Iris pigment epithelial cell (primary cell): ENCODE measurements around the gene PRKCI.
A peak's percentile ranks its signal among the peaks of the same experiment; 100 is the strongest.
"Not testable (repeated sequence)": the region's sequence is repeated elsewhere in the genome, so short reads cannot be mapped to it uniquely, and the experiment has no call there.

Experiments
- DNase-seq: peaks from one replicate; pipeline ENCODE4 v3.0.0-alpha.2; 2011; ENCODE audit warnings: low read depth

Gene PRKCI

DNA sequence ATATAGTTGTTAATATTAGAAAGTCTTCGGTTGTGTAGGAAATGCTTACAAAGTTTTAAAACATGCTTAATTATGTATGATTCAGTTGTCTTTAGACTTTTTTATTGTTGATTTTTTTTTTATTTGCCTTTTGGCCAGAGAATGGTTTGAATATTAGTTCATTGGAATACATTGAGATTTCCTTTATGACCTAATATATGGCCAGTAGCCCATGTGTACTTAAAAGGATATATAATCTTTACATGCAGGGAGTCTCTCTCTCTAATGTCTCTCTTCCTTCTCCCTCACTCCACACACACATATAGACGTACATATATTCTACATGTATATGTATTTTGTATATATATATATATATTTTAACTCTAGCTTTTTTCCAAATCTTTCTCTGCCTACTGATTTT, 68.0 kb downstream of the PRKCI start:
- no peak for DNase-seq

DNA sequence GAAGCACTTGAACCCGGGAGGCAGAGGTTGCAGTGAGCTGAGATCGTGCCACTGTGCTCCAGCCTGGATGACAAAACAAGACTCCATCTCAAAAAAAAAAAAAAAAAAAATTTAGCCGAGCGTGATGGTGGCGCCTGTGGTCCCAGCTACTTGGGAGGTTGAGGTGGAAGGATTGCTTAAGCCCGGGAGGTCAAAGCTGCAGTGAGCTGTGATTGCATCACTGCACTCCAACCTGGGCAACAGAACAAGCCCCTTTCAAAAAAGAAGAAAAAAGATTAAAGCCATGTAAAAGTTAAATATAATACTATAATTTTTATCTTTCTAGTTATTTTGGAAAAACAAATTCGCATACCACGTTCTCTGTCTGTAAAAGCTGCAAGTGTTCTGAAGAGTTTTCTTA, 73.4 kb downstream of the PRKCI start:
- no peak for DNase-seq

DNA sequence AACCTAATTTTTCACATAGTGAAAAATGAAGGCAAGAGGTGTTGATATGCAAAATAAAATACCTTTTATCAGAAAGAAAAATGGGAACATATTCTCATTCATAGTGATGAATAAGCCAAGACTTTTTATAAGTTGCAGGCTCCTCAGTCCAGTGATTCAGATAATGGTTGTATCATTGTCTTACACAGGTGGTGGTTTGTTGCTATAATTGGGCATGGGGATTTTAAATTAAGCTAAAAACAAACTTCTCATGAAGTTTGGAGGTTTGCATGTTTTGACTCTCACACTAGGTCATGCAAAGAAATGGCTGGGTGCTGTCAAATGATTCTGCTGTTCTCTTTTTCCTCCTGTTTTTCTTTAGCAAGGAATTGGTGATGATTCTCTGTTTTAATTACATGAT, 74.5 kb downstream of the PRKCI start:
- DNase-seq, result no peak

DNA sequence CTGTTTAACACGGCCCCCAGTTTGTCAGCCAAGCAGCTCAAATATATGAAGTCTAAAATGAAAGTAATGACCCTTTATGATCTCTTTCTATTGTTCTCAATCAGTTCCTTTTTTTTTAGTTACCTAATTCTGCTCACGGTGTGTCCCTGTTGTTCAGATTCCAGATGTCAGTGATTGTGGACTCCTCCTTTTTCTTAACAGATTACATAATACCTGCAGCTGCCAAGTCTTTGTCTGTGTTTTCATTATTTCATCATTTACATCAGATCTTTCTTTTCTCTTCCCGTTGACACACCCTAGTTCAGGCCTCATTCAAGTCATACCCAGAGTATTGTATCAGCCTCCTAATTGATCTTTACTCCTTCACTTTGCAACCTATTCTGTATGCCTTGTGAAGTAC, 79.2 kb downstream of the PRKCI start:
- DNase-seq, result peak; percentile 57

DNA sequence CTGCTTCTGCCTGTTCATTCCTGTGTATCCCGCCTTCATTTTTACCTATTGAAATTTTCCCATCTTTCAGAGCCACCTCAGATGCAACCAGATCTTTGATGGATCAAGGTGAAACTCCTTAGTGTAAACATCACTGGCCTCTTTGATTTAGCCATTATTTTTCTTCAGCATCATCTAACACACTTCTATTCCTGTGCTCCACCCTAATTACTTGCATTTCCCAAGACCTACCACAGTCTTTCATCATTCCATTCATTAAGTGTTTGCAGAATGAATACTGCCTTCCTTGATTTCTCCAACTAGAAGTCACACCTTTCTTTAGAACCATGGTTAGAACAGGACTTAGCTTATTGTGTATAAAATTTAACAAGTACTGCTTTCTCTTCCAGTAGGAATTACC, 79.8 kb downstream of the PRKCI start:
- no peak for DNase-seq

DNA sequence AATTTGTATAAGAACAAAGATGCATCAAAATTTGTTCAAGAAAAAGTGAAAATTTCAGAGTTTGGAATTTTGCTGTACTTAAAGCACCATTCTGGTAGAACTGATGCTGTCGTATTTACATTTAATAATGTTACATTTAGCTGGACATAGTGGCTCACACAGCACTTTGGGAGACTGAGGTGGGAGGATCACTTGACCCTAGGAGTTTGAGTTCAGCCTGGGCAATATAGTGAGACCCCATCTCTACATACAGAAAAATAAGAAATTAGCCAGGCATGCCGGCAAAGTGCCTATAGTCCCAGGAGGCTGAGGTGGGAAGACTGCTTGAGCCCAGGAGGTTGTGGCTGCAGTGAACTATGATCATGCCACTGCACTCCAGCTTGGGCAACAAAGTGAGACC, 83.8 kb downstream of the PRKCI start:
- DNase-seq, result no peak

DNA sequence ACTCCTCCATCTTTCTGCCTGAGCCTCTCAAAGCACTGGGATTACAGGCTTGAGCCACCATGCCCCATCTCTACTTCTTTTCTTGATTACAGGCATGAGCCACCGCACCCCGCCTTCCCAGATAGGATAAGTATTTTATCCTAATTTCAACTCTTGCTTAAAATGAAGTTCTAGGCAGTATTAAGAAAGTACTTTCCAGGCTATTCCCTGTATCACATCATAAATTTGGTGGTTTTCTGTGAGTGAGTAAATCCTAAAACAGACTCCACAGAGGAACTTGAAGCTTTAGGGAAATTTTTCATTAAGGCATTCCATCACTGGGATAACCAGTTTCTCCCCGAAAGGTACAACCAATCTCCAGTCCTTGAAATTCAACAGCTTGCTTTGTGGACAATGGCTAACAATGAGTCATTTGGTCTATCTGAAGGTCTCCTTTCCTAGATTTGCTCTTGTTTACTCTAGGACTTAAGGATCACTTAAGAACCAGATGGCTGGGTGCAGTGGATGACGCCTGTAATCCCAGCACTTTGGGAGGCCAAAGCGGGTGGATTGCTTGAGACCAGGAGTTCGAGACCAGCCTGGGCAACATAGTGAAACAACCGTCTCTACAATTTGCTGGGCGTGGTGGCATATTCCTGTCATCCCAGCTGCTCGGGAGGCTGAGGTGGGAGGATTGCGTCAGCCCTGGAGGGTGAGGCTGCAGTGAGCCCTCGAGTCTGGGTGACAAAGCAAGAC, 85.6 kb downstream of the PRKCI start:
- DNase-seq, result peak; percentile 85

DNA sequence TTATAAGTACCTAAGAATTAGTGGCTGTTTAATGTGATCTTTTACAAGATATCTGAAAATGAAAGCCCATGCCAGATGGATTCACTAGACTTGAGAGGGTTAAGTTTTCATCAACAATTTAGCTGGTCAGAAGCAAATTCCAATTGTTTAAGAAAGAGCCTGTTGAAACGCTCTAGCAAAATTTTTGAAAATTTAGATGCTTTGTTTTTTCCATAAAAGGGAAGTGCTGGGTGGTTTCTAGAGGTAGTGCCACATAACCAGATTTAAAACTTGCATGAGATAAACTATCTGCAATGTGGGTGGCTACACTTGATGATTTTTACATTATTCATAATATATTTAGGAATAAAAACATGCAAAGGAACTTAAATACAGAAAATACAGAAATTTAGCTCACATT, 86.8 kb downstream of the PRKCI start:
- no peak for DNase-seq

DNA sequence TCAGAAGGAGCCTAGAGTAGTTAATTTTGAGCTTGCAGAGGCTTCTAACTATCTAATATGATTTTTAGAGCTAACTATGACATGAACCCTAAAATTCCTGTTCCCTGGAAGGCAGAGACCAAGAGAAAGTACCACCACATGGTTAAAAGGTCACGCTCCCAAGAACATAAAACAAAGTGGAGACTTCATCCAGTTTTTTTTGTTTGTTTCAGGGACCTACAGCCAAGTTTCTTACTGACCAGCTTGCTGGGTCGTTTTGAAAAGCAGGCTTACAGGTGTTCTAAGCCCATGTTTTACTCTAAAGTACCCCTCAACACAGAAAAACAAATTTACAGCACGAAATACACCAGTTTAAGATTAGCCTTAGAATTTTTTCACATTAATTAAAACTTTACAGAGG, 95.7 kb downstream of the PRKCI start:
- DNase-seq, result no peak

DNA sequence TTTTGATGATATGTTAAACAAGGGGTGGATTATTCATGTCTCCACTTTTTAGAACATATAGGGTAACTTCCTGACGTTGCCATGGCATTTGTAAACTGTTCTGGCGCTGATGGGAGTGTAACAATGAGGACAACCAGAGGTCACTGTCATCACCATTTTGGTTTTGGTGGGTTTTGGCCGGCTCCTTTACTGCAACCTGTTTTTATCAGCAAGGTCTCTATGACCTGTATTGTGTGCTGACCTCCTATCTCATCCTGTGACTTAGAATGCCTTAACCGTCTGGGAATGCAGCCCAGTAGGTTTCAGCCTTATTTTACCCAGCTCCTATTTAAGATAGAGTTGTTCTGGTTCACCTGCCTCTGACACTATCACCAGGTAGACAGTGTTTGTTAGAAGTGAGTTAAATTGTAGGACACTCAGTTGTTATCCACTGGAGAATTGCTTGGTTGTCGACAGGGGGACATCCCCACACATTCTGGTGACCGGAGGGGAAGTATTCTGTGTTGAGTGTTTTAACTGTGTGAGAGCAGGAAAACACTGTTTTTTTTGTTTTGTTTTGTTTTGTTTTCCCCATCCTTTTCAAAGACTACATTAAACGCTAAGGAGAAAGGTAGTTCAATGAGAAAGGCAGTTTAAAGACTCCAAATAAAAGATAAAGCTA, 98.4 kb downstream of the PRKCI start:
- DNase-seq, result no peak

DNA sequence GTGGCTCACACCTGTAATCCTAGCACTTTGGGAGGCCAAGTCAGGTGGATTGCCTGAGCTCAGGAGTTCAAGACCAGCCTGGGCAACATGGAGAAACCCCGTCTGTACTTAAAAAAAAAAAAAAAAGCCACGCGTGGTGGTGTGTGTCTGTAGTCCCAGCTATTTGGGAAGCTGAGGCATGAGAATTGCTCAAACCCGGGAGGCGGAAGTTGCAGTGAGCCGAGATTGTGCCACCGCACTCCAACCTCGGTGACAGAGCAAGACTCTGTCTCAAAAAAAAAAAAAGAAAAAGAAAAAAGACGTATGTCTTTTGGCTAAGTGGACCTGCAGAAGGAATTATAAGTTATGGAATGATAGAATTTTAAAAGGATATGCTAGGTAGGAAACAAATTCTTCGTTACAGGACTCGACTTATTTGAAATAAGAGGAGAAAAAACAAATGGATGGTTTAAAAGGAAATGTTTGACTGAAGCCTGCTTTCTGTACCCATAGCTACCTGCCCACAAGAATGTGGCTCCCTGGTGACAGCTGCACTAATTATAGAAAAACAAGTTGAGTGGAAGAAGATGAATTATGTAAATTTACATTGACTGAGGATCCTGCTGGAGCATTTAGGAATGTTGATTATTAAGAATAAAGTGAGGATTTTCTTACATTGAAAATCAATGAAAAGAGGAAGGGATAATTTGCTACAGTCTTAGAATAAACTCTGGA, 99.3 kb downstream of the PRKCI start:
- DNase-seq, result no peak

DNA sequence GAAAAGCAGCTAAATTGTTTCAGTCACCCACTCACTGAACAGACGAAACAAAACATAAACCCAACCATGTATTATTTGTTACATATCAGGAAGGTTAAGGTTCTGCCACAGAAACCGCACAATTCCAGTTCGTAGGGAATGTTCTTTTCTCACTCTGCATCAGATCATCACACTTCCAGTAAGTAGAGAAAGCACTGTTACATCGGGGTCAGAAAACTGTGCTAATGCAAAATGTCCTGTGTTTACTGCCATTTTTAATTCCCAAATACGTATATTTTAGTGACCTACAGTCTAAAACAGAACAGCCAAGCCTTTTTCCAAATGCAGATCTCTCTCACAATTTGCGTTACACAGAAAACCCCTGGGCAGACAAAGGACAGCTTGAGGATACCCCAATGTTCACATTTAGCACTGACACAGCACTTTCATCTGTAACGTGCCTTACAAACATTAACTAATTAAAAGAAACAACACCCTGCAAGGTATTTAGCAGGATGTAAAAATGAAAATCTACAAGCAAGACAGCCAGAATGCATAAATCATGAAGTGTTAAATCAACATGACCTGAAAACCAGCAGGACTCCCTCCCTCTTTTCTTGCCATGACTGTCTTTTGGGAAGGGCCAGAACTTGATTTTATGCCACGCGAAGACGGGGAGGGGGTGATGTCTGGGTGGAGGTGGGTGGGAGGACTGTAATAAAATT, 100.5 kb downstream of the PRKCI start:
- DNase-seq, result no peak

DNA sequence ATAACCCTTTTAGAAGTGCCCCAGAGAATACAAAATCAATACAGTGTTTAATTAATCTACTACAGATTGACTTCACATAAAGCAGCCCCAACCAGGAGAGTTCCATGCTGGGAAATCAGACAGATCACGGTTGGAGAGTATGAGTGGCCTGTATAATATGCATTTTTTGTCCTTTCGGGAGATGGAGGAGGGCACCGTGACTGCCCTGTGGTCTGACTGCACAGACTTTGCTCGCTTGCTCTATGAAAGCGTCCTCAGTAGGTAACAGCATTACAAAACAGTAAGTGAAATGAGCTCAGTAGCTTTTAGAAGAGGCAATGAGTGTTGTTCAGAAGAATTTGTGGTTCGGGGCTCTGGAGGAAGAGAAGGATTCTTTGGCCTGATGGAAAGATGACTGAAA, 101.1 kb downstream of the PRKCI start:
- DNase-seq, result no peak

DNA sequence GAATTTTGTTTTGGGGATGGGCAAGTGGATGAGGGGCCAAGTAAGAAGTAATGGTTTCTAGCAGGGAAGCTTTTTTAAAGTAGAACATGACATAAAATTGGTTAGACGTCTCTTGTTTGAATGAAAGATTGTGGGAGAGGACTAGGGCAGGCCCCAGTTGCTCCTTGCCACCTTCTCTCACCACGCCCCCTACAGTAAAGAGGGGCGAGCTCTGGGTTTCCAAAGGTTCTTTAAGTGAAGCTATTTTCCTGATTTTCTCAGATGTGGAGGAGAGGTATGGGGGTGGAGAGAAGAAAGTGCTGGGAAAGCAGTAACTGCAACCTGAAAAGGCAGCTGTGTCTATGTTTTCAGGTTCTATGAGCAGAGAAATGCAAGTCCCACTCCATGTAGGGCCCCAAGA, 102.7 kb downstream of the PRKCI start:
- DNase-seq, result no peak

DNA sequence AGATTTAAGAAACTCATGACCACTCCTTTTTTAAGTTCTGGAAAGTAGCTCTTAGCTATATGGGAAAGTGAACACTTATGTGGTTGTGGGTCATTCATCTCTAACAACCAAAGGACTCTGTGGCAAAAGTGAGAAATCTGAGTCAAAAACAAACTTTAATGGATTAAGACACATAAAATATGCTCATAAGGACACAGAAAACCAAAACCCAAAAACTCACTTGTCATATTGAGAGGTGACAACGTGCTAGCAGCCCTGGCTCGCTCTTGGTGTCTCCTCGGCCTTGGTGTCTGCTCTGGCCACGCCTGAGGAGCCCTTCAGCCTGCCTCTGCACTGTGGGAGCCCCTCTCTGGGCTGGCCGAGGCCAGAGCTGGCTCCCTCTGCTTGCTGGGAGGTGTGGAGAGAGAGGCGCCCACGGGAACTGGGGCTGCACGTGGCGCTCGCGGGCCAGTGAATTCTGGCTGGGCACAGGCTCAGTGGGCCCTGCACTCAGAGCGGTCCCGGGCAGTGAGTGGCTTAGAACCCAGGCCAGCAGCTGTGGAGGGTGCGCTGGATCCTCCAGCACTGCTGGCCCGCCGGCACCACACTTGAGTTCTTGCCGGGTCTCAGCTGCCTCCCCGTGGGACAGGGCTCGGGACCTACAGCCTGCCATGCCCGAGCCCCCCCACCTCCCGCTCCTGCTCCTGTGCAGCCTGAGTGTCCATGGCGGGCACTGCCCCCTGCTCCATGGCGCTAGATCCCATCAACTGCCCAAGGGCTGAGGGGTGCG, 105.0 kb downstream of the PRKCI start:
- no peak for DNase-seq

DNA sequence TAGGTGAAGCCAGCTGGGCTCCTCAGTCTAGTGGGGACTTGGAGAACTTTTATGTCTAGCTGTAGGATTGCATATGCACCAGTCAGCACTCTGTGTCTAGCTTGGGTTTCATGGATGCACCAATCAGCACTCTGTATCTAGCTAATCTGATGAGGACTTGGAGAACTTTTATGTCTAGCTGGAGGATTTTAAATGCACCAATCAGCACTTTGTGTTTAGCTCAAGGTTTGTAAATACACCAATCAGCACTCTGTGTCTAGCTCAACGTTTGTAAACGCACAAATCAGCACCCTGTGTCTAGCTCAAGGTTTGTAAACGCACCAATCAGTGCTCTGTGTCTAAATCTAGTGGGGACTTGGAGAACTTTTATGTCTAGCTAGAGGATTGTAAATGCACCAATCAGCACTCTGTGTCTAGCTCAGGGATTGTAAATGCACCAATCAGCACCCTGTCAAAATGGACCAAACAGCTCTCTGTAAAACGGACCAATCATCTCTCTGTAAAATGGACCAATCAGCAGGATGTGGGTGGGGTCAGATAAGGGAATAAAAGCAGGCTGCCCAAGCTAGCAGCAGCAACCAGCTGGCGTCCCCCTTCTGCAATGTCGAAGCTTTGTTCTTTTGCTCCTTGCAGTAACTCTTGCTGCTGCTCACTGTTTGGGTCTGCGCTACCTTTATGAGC, 105.8 kb downstream of the PRKCI start:
- DNase-seq, result not testable (repeated sequence)

DNA sequence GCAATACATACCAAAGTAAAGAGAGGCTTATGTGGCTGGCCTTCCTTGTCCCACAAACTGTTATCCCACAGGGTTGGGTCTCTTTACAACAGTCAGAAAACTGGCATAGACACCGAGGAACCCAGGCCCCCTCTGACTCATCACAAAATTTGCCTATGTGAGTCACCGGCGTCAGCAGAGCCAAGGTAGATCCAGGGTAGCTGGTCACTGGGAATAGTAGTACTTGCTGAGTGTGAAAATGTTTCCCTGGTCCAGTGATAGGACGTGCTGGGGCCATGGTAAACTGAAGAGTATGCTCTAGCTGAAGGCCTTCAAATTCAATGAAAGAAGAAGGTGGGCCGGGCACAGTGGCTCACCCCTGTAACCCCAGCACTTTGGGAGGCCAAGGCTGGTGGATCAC, 108.1 kb downstream of the PRKCI start:
- DNase-seq, result peak; percentile 29

DNA sequence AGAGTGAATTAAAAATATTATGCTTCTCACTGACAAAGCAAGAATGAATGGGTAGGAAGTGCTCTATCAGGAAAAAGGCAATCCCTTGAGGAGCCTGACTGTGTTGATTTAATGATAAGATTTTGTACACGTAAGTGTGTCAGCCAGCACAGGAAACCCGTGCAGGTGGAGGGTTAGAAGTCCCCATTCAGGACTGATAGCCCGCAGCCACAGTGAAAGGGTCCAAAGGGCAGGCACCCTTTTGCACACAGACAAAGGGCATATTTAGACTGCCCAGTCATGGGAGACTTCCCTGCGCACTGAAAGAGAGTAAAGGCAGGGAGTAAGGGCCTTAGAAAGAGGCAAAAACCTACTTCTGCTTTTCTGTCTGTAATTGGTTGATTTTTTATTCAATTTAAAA, 108.9 kb downstream of the PRKCI start:
- no peak for DNase-seq

DNA sequence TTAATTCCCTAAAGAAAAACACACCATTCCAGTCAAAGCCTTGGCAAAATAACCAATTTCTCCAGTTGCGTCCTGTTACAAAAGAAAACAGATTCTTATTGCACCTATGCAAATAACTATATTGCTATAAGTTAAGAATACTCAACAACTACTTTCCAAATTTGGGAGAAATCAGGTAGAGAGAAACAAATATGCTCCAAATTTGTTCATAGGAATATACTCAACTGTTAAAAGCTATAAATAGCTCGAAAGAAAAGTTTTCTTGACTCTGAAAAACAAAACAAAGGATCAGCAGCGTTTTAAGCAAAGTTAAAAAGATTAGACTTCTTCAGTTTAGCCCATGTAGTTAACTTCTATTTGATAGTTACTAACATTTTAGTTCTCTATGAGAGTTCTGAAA, 115.2 kb downstream of the PRKCI start:
- DNase-seq, result no peak

DNA sequence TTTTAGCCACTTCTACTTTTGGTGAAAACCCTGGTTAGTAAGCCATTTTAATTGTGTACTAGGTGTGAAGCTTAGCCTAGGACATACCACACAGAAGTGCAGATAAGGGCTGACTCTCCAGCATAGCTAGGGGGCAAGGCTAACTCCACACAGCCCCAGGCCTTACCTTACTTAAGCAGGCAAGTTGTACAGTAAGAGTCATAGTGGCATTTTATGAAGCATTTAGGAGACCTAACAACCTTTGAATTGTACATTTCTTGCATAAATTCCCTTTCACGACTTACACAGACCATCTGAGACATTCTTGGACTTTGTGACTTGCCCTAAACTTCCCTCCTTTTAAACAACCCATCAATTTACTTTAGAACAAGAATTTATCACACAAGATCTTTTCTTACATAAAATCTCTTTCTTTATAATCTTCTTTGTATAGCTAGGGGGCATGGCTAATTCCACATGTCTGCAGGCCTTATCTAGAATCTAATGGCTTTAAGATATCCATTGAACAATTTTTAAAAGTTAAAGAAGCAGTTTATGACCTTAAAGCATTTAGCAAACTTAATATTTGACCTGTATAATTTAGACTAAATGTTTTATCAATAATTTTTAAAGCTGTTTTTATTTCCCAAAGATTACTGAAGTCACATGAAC, 116.6 kb downstream of the PRKCI start:
- DNase-seq, result no peak

DNA sequence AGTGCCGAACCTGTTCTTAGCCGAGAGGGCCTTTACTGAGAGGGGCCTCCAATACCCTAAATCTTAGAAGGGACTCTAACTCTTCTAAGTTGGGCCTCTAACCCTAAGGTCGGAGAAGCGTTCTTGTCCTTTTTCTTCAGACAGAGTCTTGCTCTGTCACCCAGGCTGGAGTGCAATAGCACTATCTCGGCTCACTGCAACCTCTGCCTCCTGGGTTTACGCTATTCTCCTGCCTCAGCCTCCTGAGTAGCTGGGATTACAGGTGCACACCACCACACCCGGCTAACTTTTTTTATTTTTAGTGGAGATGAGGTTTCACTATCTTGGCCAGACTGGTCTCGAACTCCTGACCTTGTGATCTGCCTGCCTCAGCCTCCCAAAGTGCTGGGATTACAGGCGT, 120.0 kb downstream of the PRKCI start:
- not testable (repeated sequence) for DNase-seq
